Gastrocnemius medialis (tissue), 4 donors: ENCODE results near the gene C3orf70. TPM values are rescaled to one million over a fixed set of nuclear protein-coding genes. Genes with fewer than 3 reads are reported as not detected.
"Not testable (repeated sequence)": the region's sequence is repeated elsewhere in the genome, so short reads cannot be mapped to it uniquely, and the experiment has no call there.

Experiments
- ATAC-seq, 2 donors: fragments of 150-250 bp; one replicate each; pipeline ENCODE4 v1.9.1; 2016
- DNase-seq, 2 donors: peaks; one replicate each; pipeline ENCODE4 v3.0.0-alpha.2; 2019
- H3K27ac ChIP-seq, 4 donors: fragments of 200-600 bp; sonication (generic); 1 replicate in 1 of 4; 2 replicates in 3 of 4; pipeline ENCODE4 v1.5.1; 2016 to 2018; ENCODE audit warnings: mild to moderate bottlenecking in 2 of 4, moderate library complexity in 1 of 4
- H3K27me3 ChIP-seq, 3 donors: fragments of 200-600 bp; sonication (generic) in 2 of 3; 1 replicate in 1 of 3; 2 replicates in 2 of 3; pipeline versions ENCODE4 v1.5.1 to v1.6.0; 2016 to 2019; ENCODE audit warnings: mild to moderate bottlenecking in 1 of 3, moderate library complexity in 1 of 3
- H3K36me3 ChIP-seq, 2 donors: fragments of 200-600 bp; sonication (generic) in 1 of 2; one replicate each; pipeline ENCODE4 v1.5.1; 2017 to 2018
- H3K4me1 ChIP-seq, 2 donors: fragments of 200-600 bp; sonication (generic) in 1 of 2; one replicate each; pipeline ENCODE4 v1.5.1; 2016 to 2017; ENCODE audit warnings: mild to moderate bottlenecking in 2 of 2
- H3K4me3 ChIP-seq, 4 donors: fragments of 200-600 bp; sonication (generic) in 3 of 4; 1 replicate in 1 of 4; 2 replicates in 3 of 4; pipeline ENCODE4 v1.5.1; 2016 to 2019; ENCODE audit warnings: mild to moderate bottlenecking in 2 of 4
- H3K9me3 ChIP-seq, 3 donors: fragments of 200-600 bp; sonication (generic) in 2 of 3; 1 replicate in 1 of 3; 2 replicates in 2 of 3; pipeline ENCODE4 v1.5.1; 2016 to 2019
- POLR2A ChIP-seq, 2 donors: fragments of 450-650 bp; IDR thresholded peaks; one replicate each; pipeline ENCODE4 v1.6.1; 2017; ENCODE audit warnings: antibody characterized with exemption in 2 of 2, mild to moderate bottlenecking in 2 of 2, moderate library complexity in 2 of 2
- in situ Hi-C, 4 donors: fragments of 200-750 bp; cut with MboI; loops; one replicate each; pipeline versions ENCODE4 v1.15.0 to v1.8.0; 2017; ENCODE audit warnings: low sequenced_read_pairs in 4 of 4
- intact Hi-C: fragments of 100-400 bp; cut with DNase I; formaldehyde crosslinking; loops from one replicate; pipeline ENCODE4 v1.15.1; 2023; ENCODE audit warnings: low total_unique reads
- total RNA-seq, 4 donors: library from RNA; depleted of rRNA; stranded (reverse); fragments of >200 nt; gene quantifications; one replicate each; pipeline versions ENCODE4 v1.1.0 to v1.2.3, GENCODE V29; 2016
- TF ChIP-seq, protein P1 (sequence below), 5 experiments: fragments of 450-650 bp in 3 of 5; fragments of 200-600 bp in 2 of 5; sonication (generic) in 2 of 5; IDR thresholded peaks in 4 of 5; conservative IDR thresholded peaks in 1 of 5; 1 replicate in 4 of 5; 2 replicates in 1 of 5; pipeline ENCODE4 v1.5.1; 2016 to 2019; ENCODE audit warnings: antibody characterized with exemption in 5 of 5, mild to moderate bottlenecking in 3 of 5, moderate library complexity in 3 of 5

C3orf70 gene
- total RNA-seq, 4 donors from 2014 or later, result 0.42 to 1.1 (median 0.59) TPM

DNA sequence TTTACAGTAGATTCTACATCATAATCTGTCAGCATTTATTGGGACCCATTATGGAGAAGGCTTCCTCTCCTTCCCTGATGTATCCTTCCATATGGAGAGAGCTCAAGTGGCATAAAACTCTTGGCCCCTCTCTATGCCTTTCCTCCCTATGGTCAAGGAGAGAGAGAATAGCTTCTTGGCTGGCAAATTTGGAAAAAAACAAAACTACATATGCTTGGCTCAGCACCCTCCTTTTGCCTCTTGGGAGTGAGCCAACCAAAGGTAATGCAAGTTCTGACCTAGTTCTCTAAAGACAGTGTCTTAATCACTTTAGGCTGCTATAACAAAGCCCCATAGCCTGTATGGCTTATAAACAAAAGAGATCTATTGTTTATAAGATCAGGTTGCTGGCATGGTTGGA is 37.5 kb downstream of the C3orf70 start:
- no peak overlapping the region for H3K27ac ChIP-seq
- H3K9me3 ChIP-seq, result no peaks in the 10 kb centered on the region
- ATAC-seq (no peak), DNase-seq (no peak)
- H3K4me1 ChIP-seq, result no peaks in the 10 kb centered on the region
- TF ChIP-seq, protein P1, sequence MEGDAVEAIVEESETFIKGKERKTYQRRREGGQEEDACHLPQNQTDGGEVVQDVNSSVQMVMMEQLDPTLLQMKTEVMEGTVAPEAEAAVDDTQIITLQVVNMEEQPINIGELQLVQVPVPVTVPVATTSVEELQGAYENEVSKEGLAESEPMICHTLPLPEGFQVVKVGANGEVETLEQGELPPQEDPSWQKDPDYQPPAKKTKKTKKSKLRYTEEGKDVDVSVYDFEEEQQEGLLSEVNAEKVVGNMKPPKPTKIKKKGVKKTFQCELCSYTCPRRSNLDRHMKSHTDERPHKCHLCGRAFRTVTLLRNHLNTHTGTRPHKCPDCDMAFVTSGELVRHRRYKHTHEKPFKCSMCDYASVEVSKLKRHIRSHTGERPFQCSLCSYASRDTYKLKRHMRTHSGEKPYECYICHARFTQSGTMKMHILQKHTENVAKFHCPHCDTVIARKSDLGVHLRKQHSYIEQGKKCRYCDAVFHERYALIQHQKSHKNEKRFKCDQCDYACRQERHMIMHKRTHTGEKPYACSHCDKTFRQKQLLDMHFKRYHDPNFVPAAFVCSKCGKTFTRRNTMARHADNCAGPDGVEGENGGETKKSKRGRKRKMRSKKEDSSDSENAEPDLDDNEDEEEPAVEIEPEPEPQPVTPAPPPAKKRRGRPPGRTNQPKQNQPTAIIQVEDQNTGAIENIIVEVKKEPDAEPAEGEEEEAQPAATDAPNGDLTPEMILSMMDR (IDR thresholded peaks at IDR 0.05 in 4 of 5, conservative IDR thresholded peaks at IDR 0.05 in 1 of 5), result no peak
- TF ChIP-seq POLR2A (IDR thresholded peaks at IDR 0.05), result no peak
- no peaks in the 10 kb centered on the region for H3K36me3 ChIP-seq
- no peaks in the 10 kb centered on the region for H3K27me3 ChIP-seq
- intact Hi-C loops (no loop called here), in situ Hi-C loops (no loop called here)
- no peak overlapping the region for H3K4me3 ChIP-seq

DNA sequence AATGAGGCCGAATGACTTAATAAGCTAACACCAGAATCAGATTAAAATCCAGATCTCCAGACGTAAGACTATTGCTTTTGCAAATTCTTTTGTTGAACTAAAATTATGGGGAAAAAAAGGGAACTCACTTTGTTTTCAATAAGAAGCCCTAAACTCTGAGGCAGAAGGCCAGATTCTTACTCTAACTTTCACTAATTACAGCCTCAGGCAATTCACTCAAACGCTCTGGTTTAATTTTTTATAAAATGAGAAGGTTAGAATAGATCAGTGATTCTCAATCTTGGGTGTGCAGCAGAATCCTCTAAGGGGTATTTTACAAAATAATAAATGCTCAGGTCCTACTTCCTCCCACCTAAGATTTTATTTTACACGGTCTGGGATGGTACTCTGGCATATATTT is 38.1 kb downstream of the C3orf70 start:
- Histone ChIP-seq H3K4me1 (no peaks in the 10 kb centered on the region), H3K9me3 (no peaks in the 10 kb centered on the region), H3K27ac (no peak overlapping the region), H3K36me3 (no peaks in the 10 kb centered on the region), H3K27me3 (no peaks in the 10 kb centered on the region), H3K4me3 (no peak overlapping the region)
- TF ChIP-seq, protein P1 (IDR thresholded peaks at IDR 0.05 in 4 of 5, conservative IDR thresholded peaks at IDR 0.05 in 1 of 5), result no peak
- no peak for TF ChIP-seq POLR2A (IDR thresholded peaks at IDR 0.05)
- in situ Hi-C loops (no loop called here), intact Hi-C loops (no loop called here)
- no peak for ATAC-seq
- no peak for DNase-seq

DNA sequence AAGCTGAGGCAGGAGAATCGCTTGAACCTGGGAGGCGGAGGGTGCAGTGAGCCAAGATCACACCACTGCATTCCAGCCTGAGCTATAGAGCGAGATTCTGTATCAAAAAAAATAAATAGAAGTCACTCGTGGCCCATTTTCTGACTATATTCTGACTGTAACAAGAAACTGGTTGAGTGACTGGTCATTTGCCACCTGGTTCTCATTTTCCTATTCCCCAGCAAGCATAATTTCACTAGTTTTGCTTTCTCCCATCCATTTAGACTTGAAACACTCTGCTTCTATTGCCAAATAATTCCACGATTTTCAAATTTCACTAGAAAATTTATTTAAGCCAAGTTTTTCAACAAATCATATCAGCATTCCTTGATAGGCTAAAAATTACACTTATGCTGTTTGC is 40.7 kb downstream of the C3orf70 start:
- Histone ChIP-seq H3K27ac (no peak overlapping the region), H3K9me3 (no peaks in the 10 kb centered on the region), H3K4me1 (no peaks in the 10 kb centered on the region), H3K4me3 (no peak overlapping the region), H3K36me3 (no peaks in the 10 kb centered on the region), H3K27me3 (no peaks in the 10 kb centered on the region)
- no peak for DNase-seq
- in situ Hi-C loops (no loop called here), intact Hi-C loops (no loop called here)
- TF ChIP-seq, protein P1 (IDR thresholded peaks at IDR 0.05 in 4 of 5, conservative IDR thresholded peaks at IDR 0.05 in 1 of 5), result no peak
- TF ChIP-seq POLR2A (IDR thresholded peaks at IDR 0.05), result no peak
- ATAC-seq, result no peak

DNA sequence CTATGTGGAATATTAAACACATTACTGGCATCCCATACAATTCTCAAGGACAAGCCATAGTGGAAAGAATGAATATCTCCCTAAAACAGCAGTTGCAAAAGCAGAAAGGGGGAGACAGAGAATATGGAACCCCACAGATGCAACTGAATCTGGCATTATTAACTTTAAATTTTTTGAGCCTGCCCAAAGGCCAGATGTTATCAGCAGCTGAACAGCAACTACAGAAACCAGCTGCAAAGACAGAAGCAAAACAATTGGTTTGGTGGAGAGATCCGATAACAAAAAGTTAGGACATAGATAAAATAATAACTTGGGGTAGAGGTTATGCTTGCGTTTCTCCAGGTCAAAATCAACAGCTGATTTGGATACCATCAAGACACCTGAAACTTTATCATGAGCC is 43.8 kb downstream of the C3orf70 start:
- in situ Hi-C loops, intact Hi-C loops, H3K27me3 ChIP-seq, H3K4me3 ChIP-seq, H3K36me3 ChIP-seq, DNase-seq, ATAC-seq, H3K9me3 ChIP-seq, H3K4me1 ChIP-seq, H3K27ac ChIP-seq: not testable (repeated sequence)

DNA sequence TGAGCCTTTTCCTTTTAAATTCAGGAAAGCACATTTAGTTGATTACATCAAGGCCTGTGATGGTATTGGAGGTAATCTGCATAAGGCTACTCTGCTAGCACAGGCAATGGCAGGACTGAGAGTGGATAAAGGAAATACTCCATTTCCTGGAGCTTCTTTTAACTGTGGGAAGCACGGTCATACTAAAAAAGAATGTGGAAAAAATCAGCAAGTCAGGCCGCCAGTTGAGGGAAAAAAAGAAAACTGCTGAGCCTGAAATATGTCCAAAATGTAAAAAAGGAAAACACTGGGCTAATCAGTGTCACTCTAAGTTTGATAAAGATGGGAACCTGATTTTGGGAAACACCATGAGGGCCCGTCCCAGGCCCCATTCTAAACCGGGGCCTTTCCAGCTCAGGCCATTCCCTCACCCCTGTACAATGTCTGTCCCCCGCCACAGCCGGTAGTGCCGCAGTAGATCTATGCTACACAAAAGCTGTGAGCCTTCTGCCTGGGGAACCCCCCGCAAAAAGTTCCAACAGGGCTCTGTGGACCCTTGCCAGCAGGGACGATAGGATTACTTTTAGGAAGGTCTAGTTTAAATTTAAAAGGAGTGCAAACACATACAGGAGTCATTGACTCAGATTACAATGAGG is 46.5 kb downstream of the C3orf70 start:
- H3K4me1 ChIP-seq, H3K4me3 ChIP-seq, DNase-seq, ATAC-seq, in situ Hi-C loops, H3K36me3 ChIP-seq, intact Hi-C loops, H3K27me3 ChIP-seq, H3K27ac ChIP-seq, H3K9me3 ChIP-seq: not testable (repeated sequence)
